ENCODE measurements around the gene DLG2.

DLG2 gene

GRCh38 chr11:84922212-84922805 is 704.8 kb downstream of the DLG2 start:
- Histone ChIP-seq H3K4me3 (ENCODE audit: low read length) (no peak overlapping the region), H3K9me2 (replicated peaks; ENCODE audit: control insufficient read depth, low read length) (no peaks in the 10 kb centered on the region), H3K4me1 (ENCODE audit: control insufficient read depth, low read length) (no peaks in the 10 kb centered on the region), H3F3A (ENCODE audit: control insufficient read depth, insufficient read depth) (no peaks in the 10 kb centered on the region), H3K36me3 (ENCODE audit: control insufficient read depth, low read length) (no peaks in the 10 kb centered on the region), H3K9me3 (ENCODE audit: control insufficient read depth, insufficient read depth, low read length) (no peaks in the 10 kb centered on the region), H3K27me3 (ENCODE audit: control insufficient read depth, low read length) (no peaks in the 10 kb centered on the region), H4K20me1 (ENCODE audit: control insufficient read depth, insufficient read depth, low read depth, low read length) (no peaks in the 10 kb centered on the region), H3K79me2 (ENCODE audit: control insufficient read depth, low read length) (no peaks in the 10 kb centered on the region), H3K27ac (ENCODE audit: low read depth, low read length) (no peak overlapping the region), H3K4me2 (ENCODE audit: low read length) (no peak overlapping the region)
- no peak for TF ChIP-seq CTCF (IDR thresholded peaks at IDR 0.05; ENCODE audit: low read depth, low read length, poor library complexity, severe bottlenecking)
- no peak for TF ChIP-seq EZH2phosphoT487 (IDR thresholded peaks at IDR 0.05; ENCODE audit: borderline replicate concordance, low read length)

DNA sequence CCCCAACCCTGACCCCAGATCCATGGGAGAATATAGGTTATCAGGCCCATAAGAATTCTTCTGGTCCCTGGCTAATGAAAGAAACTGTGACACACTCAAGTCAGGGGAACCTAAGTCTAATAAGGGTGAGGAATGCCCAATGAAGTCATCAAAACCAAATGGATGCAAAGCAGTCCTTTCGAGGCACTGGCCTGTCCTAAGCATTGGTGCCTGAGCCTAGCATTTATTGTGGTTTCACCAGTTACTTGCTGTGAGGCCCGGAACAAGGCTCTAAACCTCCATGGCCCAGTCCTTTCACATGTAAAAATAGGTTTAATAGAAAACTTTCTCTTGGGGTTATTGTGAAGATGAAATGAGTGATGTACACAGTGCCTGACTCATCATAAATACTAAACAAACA is 712.6 kb downstream of the DLG2 start:
- H3K4me1 ChIP-seq (ENCODE audit: control insufficient read depth, low read length): no peaks in the 10 kb centered on the region
- no peak overlapping the region for H3K27ac ChIP-seq (ENCODE audit: low read depth, low read length)
- H3K27me3 ChIP-seq (ENCODE audit: control insufficient read depth, low read length): no peaks in the 10 kb centered on the region
- H3K36me3 ChIP-seq (ENCODE audit: control insufficient read depth, low read length): no peaks in the 10 kb centered on the region
- H3K9me3 ChIP-seq (ENCODE audit: control insufficient read depth, insufficient read depth, low read length): no peaks in the 10 kb centered on the region
- no peak overlapping the region for H3K4me2 ChIP-seq (ENCODE audit: low read length)
- no peaks in the 10 kb centered on the region for H3K79me2 ChIP-seq (ENCODE audit: control insufficient read depth, low read length)
- no peaks in the 10 kb centered on the region for H4K20me1 ChIP-seq (ENCODE audit: control insufficient read depth, insufficient read depth, low read depth, low read length)
- H3K4me3 ChIP-seq (ENCODE audit: low read length): no peak overlapping the region
- H3K9me2 ChIP-seq (replicated peaks; ENCODE audit: control insufficient read depth, low read length): no peaks in the 10 kb centered on the region
- H3F3A ChIP-seq (ENCODE audit: control insufficient read depth, insufficient read depth): no peaks in the 10 kb centered on the region
- TF ChIP-seq EZH2phosphoT487 (IDR thresholded peaks at IDR 0.05; ENCODE audit: borderline replicate concordance, low read length) (no peak), CTCF (IDR thresholded peaks at IDR 0.05; ENCODE audit: low read depth, low read length, poor library complexity, severe bottlenecking) (no peak)

- no peak overlapping the region for H3K4me2 ChIP-seq (ENCODE audit: low read length)
- no peak overlapping the region for H3K27ac ChIP-seq (ENCODE audit: low read depth, low read length)
- TF ChIP-seq EZH2phosphoT487 (IDR thresholded peaks at IDR 0.05; ENCODE audit: borderline replicate concordance, low read length) (no peak), CTCF (IDR thresholded peaks at IDR 0.05; ENCODE audit: low read depth, low read length, poor library complexity, severe bottlenecking) (no peak)
Measured at GRCh38 chr11:84909740-84910139, 717.4 kb downstream of the DLG2 start.

More at GRCh38 chr11:84909740-84910139, 717.4 kb downstream of the DLG2 start:
- Histone ChIP-seq H3K4me1 (ENCODE audit: control insufficient read depth, low read length) (no peaks in the 10 kb centered on the region), H3K9me3 (ENCODE audit: control insufficient read depth, insufficient read depth, low read length) (no peaks in the 10 kb centered on the region), H3K27me3 (ENCODE audit: control insufficient read depth, low read length) (no peaks in the 10 kb centered on the region), H3K36me3 (ENCODE audit: control insufficient read depth, low read length) (no peaks in the 10 kb centered on the region), H3K4me3 (ENCODE audit: low read length) (no peak overlapping the region), H3K9me2 (replicated peaks; ENCODE audit: control insufficient read depth, low read length) (no peaks in the 10 kb centered on the region), H3F3A (ENCODE audit: control insufficient read depth, insufficient read depth) (no peaks in the 10 kb centered on the region), H3K79me2 (ENCODE audit: control insufficient read depth, low read length) (no peaks in the 10 kb centered on the region), H4K20me1 (ENCODE audit: control insufficient read depth, insufficient read depth, low read depth, low read length) (no peaks in the 10 kb centered on the region)

Data from DOHH2 (cell line).